Osteoblast (primary cell): ENCODE results near the gene IFT122. TPM values are rescaled to one million over a fixed set of nuclear protein-coding genes. Genes with fewer than 3 reads are reported as not detected.

Experiments used
- DNase-seq: peaks from one replicate; pipeline ENCODE4 v3.0.0; 2011; ENCODE audit warnings: low spot score, mixed read lengths; ENCODE audit not compliant: insufficient read length; ENCODE audit errors: missing footprints
- H2AFZ ChIP-seq: 2 replicates; pipeline ENCODE4 v1.6.0; 2011; ENCODE audit warnings: mild to moderate bottlenecking, low read length
- H3K27ac ChIP-seq: 2 replicates; pipeline ENCODE4 v1.5.1; 2011; ENCODE audit warnings: mild to moderate bottlenecking, low read depth, low read length, moderate library complexity
- H3K27me3 ChIP-seq: 2 replicates; pipeline ENCODE4 v1.6.0; 2012; ENCODE audit warnings: mild to moderate bottlenecking, control low read depth, inconsistent platforms, low read length, moderate library complexity; ENCODE audit not compliant: insufficient read depth
- H3K36me3 ChIP-seq: 2 replicates; pipeline ENCODE4 v1.5.1; 2011; ENCODE audit warnings: mild to moderate bottlenecking, low read length, control low read depth, moderate library complexity; ENCODE audit not compliant: insufficient read depth
- H3K4me1 ChIP-seq: 2 replicates; pipeline ENCODE4 v1.5.1; 2011; ENCODE audit warnings: mild to moderate bottlenecking, low read length, control low read depth, moderate library complexity; ENCODE audit not compliant: insufficient read depth
- H3K4me2 ChIP-seq: 2 replicates; pipeline ENCODE4 v1.6.0; 2011; ENCODE audit warnings: mild to moderate bottlenecking, low read length; ENCODE audit not compliant: insufficient read depth
- H3K4me3 ChIP-seq: fragments of 200-600 bp; sonication (generic); 3 replicates; pipeline ENCODE4 v1.5.1; 2012; ENCODE audit warnings: mild to moderate bottlenecking, low read length, inconsistent platforms; ENCODE audit not compliant: insufficient read depth
- H3K79me2 ChIP-seq: 2 replicates; pipeline ENCODE4 v1.6.0; 2012; ENCODE audit warnings: mild to moderate bottlenecking, low read length, control low read depth, inconsistent platforms; ENCODE audit not compliant: insufficient read depth
- H3K9me3 ChIP-seq: 2 replicates; pipeline ENCODE4 v1.5.1; 2011; ENCODE audit warnings: low read depth, low read length, control low read depth
- H4K20me1 ChIP-seq: 2 replicates; pipeline ENCODE4 v1.6.0; 2012; ENCODE audit warnings: mild to moderate bottlenecking, low read length, control low read depth; ENCODE audit not compliant: insufficient read depth
- total RNA-seq: library from RNA; depleted of rRNA; stranded (reverse); fragments of >200 nt; gene quantifications from 2 replicates; pipeline ENCODE4 v1.2.3, GENCODE V29; 2012
- TF ChIP-seq, protein P1 (sequence below): IDR thresholded peaks from 2 replicates; pipeline ENCODE4 v1.5.1; 2011; ENCODE audit warnings: mild to moderate bottlenecking, low read depth, low read length, moderate library complexity; ENCODE audit errors: extremely low read depth

IFT122 gene
- total RNA-seq, 1 donor: 30.4 TPM

DNA sequence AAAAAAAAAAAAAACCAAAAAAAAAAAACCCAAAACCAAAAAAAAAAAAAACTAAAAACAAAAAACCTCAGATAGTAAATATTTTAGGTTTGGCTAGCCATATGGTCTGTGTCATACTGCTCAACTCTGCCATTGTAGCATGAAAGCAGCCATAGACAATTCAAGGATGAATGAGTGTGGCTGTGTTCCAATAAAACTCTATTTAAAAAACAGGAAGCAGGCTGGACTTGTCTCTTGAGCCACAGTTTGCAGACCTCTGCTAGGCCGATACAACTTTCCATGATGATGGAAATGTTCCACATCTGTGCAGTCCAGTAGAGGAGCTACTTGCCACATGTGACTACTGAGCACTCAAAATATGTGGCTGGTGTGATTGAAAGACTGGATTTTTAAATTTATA lies 22.7 kb upstream of the IFT122 start:
- Histone ChIP-seq H2AFZ (no peak overlapping the region), H3K4me2 (no peak overlapping the region), H3K27me3 (no peaks in the 10 kb centered on the region), H3K4me1 (peaks cover 15% of the 10 kb centered on the region), H3K27ac (no peak overlapping the region), H4K20me1 (no peaks in the 10 kb centered on the region), H3K4me3 (no peak overlapping the region), H3K9me3 (no peaks in the 10 kb centered on the region), H3K36me3 (no peaks in the 10 kb centered on the region), H3K79me2 (no peaks in the 10 kb centered on the region)
- TF ChIP-seq, protein P1, sequence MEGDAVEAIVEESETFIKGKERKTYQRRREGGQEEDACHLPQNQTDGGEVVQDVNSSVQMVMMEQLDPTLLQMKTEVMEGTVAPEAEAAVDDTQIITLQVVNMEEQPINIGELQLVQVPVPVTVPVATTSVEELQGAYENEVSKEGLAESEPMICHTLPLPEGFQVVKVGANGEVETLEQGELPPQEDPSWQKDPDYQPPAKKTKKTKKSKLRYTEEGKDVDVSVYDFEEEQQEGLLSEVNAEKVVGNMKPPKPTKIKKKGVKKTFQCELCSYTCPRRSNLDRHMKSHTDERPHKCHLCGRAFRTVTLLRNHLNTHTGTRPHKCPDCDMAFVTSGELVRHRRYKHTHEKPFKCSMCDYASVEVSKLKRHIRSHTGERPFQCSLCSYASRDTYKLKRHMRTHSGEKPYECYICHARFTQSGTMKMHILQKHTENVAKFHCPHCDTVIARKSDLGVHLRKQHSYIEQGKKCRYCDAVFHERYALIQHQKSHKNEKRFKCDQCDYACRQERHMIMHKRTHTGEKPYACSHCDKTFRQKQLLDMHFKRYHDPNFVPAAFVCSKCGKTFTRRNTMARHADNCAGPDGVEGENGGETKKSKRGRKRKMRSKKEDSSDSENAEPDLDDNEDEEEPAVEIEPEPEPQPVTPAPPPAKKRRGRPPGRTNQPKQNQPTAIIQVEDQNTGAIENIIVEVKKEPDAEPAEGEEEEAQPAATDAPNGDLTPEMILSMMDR: no peak
- no peak for DNase-seq

DNA sequence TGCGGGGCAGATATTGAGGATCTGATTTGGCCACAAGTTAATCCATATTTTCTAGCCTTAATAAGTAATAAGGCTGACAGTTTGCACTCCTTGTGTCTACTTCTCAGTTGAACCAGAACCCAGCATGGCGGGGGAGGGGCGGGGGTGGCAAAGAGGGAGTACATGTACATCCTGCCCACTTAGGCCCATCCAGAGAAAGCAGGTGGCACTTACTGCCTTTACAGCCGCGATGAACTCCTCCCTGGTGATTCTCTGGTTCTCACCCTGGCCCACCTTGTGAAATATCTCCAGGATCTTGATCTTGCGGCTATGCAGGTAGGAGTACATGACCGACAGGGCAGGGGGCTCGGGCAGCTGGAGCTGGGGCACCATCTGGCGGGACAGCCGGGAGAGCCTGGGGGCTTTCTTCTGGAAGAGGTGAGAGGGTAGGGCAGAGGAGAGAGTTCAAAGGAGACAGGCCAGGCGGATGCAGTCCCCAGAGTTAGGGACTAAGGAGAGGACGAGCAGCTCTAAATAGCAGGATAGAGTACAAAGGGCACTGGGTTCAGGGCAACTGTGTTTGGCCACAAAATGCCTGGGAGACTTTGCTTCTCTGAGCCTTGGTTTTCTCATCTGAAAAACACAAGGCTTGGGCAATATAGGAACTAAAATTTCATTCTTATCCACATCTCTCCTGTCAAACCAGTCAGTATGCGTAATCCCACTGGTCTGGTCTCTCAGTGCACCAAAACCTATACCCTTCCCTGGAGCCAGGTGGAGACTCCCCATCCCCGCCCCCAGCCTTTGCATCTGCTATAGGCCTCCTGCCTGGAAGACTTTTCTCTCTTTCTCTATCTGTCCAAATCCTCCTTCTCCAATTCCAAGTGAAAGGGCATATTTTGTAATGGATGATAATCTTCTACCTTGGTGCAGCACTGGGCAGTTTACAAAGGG lies 21.7 kb upstream of the IFT122 start:
- H3K27ac ChIP-seq: no peak overlapping the region
- TF ChIP-seq, protein P1: no peak

DNA sequence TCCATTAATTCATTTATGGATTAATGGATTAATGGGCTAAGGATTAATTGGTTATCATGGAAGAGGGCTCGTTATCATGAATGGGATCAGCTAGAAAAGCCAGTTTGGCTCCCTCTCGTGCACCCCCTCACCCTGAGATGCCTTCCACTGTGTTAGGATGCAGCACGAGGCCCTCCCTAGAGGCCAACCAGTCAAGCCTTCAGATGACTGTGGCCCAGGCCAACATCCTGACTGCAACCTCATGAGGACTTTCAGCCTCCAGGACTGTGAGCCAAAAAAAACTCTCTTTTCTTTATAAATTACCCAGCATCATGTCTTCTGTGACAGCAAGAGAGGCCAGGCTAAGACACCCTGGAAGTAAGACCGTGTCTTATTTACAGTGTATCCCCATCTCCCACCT lies 20.5 kb upstream of the IFT122 start:
- H3K4me1 ChIP-seq: peaks cover 7% of the 10 kb centered on the region
- H4K20me1 ChIP-seq: no peaks in the 10 kb centered on the region
- no peaks in the 10 kb centered on the region for H3K79me2 ChIP-seq
- no peak overlapping the region for H2AFZ ChIP-seq
- H3K27ac ChIP-seq: no peak overlapping the region
- no peaks in the 10 kb centered on the region for H3K9me3 ChIP-seq
- no peaks in the 10 kb centered on the region for H3K27me3 ChIP-seq
- H3K4me3 ChIP-seq: no peak overlapping the region
- H3K36me3 ChIP-seq: no peaks in the 10 kb centered on the region
- DNase-seq: no peak
- H3K4me2 ChIP-seq: no peak overlapping the region
- TF ChIP-seq, protein P1: no peak

More for the DNA sequence above, 21.7 kb upstream of the IFT122 start:
- H3K4me2 ChIP-seq: no peak overlapping the region
- no peaks in the 10 kb centered on the region for H3K36me3 ChIP-seq
- no peak for DNase-seq
- H2AFZ ChIP-seq: no peak overlapping the region
- no peak overlapping the region for H3K4me3 ChIP-seq
- no peaks in the 10 kb centered on the region for H3K79me2 ChIP-seq
- peaks cover 11% of the 10 kb centered on the region for H3K4me1 ChIP-seq
- H4K20me1 ChIP-seq: no peaks in the 10 kb centered on the region
- H3K27me3 ChIP-seq: no peaks in the 10 kb centered on the region
- no peaks in the 10 kb centered on the region for H3K9me3 ChIP-seq

DNA sequence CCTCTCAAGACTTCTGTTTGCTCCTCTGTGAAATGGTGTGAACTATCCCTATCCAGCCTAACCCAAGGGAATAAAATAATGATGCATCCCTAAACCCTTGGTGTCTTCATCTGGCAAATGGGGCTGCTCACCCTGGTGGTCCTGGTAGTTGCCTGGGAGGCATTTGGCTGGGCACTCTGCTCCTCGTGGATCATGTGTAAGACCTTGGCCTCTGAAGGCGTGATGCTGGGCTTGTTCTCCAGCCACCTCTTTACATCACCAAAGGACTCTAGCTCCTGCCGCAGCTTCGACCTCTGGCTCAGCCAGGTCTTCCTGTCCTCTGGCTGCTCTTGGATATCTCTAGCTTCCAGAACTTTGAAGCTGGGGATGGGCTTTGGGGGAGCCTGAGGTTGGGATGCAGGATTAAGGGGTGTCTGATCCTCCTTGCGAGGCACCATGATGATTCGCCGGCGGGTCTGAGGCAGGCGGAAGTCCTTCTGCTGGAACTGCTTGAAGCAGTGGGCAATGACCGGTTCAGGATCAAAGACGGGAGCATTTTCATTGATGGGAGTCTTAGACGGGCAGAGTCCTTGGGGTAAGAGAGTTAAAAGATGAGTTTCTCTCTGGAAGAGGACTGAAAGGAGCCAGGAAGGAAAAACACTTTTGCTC lies 18.7 kb upstream of the IFT122 start:
- Histone ChIP-seq H3K9me3 (no peaks in the 10 kb centered on the region), H3K4me3 (no peak overlapping the region), H3K27ac (no peak overlapping the region), H3K36me3 (no peaks in the 10 kb centered on the region), H4K20me1 (no peaks in the 10 kb centered on the region), H3K4me2 (no peak overlapping the region), H2AFZ (no peak overlapping the region), H3K4me1 (peaks cover 7% of the 10 kb centered on the region), H3K27me3 (no peaks in the 10 kb centered on the region), H3K79me2 (no peaks in the 10 kb centered on the region)
- DNase-seq: no peak
- TF ChIP-seq, protein P1: no peak
